GM23338 (cell line): Measurements from ENCODE around the gene UBL4A. TPM values are rescaled to one million over a fixed set of nuclear protein-coding genes. Genes with fewer than 3 reads are reported as not detected.

Source experiments
- ATAC-seq: fragments of 200-7000 bp; cut with Tn5 transposase; 3 replicates; pipeline ENCODE4 v1.9.1; 2020
- DNase-seq: peaks from one replicate; pipeline ENCODE4 v3.0.0-alpha.2; 2015; ENCODE audit warnings: low spot score
- H2AFZ ChIP-seq: fragments of 200-600 bp; sonication (generic); 2 replicates; pipeline ENCODE4 v1.8.0; 2016; ENCODE audit warnings: antibody characterized with exemption, mild to moderate bottlenecking, moderate library complexity
- H3F3A ChIP-seq: fragments of 200-600 bp; sonication (generic); replicated peaks from 2 replicates; pipeline ENCODE4 v1.8.0; 2017; ENCODE audit warnings: antibody characterized with exemption, mixed run types, low read depth
- H3K27ac ChIP-seq: fragments of 200-600 bp; sonication (generic); 2 replicates; pipeline ENCODE4 v1.6.1; 2016; ENCODE audit warnings: low read depth
- H3K27me3 ChIP-seq: fragments of 200-600 bp; sonication (generic); 2 replicates; pipeline ENCODE4 v1.8.0; 2016; ENCODE audit warnings: mild to moderate bottlenecking, mixed run types, moderate library complexity; ENCODE audit not compliant: insufficient read depth
- H3K36me3 ChIP-seq: fragments of 200-600 bp; sonication (generic); 2 replicates; pipeline ENCODE4 v1.8.0; 2016; ENCODE audit warnings: mild to moderate bottlenecking; ENCODE audit not compliant: insufficient read depth
- H3K4me1 ChIP-seq: fragments of 200-600 bp; sonication (generic); 2 replicates; pipeline ENCODE4 v1.8.0; 2016; ENCODE audit warnings: mild to moderate bottlenecking, moderate library complexity; ENCODE audit not compliant: insufficient read depth
- H3K4me2 ChIP-seq: fragments of 200-600 bp; sonication (generic); 2 replicates; pipeline ENCODE4 v1.7.1; 2017; ENCODE audit warnings: mixed run types
- H3K4me3 ChIP-seq: fragments of 200-600 bp; sonication (generic); 2 replicates; pipeline ENCODE4 v1.6.1; 2016; ENCODE audit warnings: mixed run types
- H3K79me2 ChIP-seq: fragments of 200-600 bp; sonication (generic); replicated peaks from 2 replicates; pipeline ENCODE4 v1.8.0; 2017; ENCODE audit warnings: mild to moderate bottlenecking; ENCODE audit not compliant: insufficient read depth
- H3K9me2 ChIP-seq: fragments of 200-600 bp; sonication (generic); 2 replicates; pipeline ENCODE4 v1.8.0; 2017; ENCODE audit not compliant: insufficient read depth
- H4K20me1 ChIP-seq: fragments of 200-600 bp; sonication (generic); replicated peaks from 2 replicates; pipeline ENCODE4 v1.8.0; 2017; ENCODE audit warnings: mild to moderate bottlenecking; ENCODE audit not compliant: insufficient read depth
- H3K27ac Mint-ChIP-seq: 2 replicates; pipeline ENCODE4 v1.8.0; 2020; ENCODE audit warnings: inconsistent platforms, mild to moderate bottlenecking, moderate library complexity, mixed read lengths
- H3K27me3 Mint-ChIP-seq: 3 replicates; pipeline ENCODE4 v1.8.0; 2022; ENCODE audit warnings: low read depth, mild to moderate bottlenecking, moderate library complexity, mixed read lengths, inconsistent platforms; ENCODE audit not compliant: insufficient read depth, poor library complexity
- H3K36me3 Mint-ChIP-seq: 3 replicates; pipeline ENCODE4 v1.8.0; 2021; ENCODE audit warnings: low read depth, mild to moderate bottlenecking, inconsistent platforms, moderate library complexity, mixed read lengths
- H3K4me1 Mint-ChIP-seq: 3 replicates; pipeline ENCODE4 v1.8.0; 2020; ENCODE audit warnings: mild to moderate bottlenecking, inconsistent platforms, mixed read lengths
- H3K4me3 Mint-ChIP-seq: 3 replicates; pipeline ENCODE4 v1.8.0; 2021; ENCODE audit warnings: moderate library complexity, mild to moderate bottlenecking, inconsistent platforms, mixed read lengths
- H3K9me3 Mint-ChIP-seq: 3 replicates; pipeline ENCODE4 v1.8.0; 2020; ENCODE audit warnings: moderate library complexity, mild to moderate bottlenecking, inconsistent platforms, mixed read lengths
- CREB1 ChIP-seq: fragments of 250-450 bp; sonication (Bioruptor Pico); IDR thresholded peaks from 2 replicates; pipeline ENCODE4 v1.5.0; 2020; ENCODE audit warnings: low read depth, mild to moderate bottlenecking, moderate library complexity
- JUNB ChIP-seq: IDR thresholded peaks from one replicate; pipeline ENCODE4 v1.6.1; 2016; ENCODE audit warnings: antibody characterized with exemption; ENCODE audit not compliant: unreplicated experiment
- NANOG ChIP-seq: IDR thresholded peaks from 2 replicates; pipeline ENCODE4 v1.6.1; 2016; ENCODE audit warnings: antibody characterized with exemption, borderline replicate concordance
- POLR2AphosphoS5 ChIP-seq: IDR thresholded peaks from 2 replicates; pipeline ENCODE4 v1.6.1; 2016; ENCODE audit warnings: antibody characterized with exemption, low read depth
- STAT1 ChIP-seq: IDR thresholded peaks from one replicate; pipeline ENCODE4 v1.6.1; 2016; ENCODE audit warnings: antibody characterized with exemption; ENCODE audit not compliant: unreplicated experiment
- ZNF114 ChIP-seq: fragments of 250-450 bp; sonication (Bioruptor Pico); IDR thresholded peaks from 2 replicates; pipeline ENCODE4 v1.5.0; 2020; ENCODE audit warnings: mild to moderate bottlenecking, moderate library complexity
- ZNF331 ChIP-seq: fragments of 250-450 bp; sonication (Bioruptor Pico); IDR thresholded peaks from 2 replicates; pipeline ENCODE4 v1.5.0; 2020; ENCODE audit warnings: low read depth, mild to moderate bottlenecking, moderate library complexity
- polyA plus RNA-seq: library from polyadenylated mRNA; unstranded; fragments of >200 nt; fragmentation: Nextera tagmentation; extraction: Ambion mirVana; gene quantifications from 2 replicates; pipeline ENCODE4 v1.2.1, GENCODE V29; 2016
- total RNA-seq: library from RNA; depleted of rRNA; stranded (reverse); fragments of >200 nt; shearing (Covaris generic); gene quantifications from 2 replicates; pipeline ENCODE4 v1.2.3, GENCODE V29; 2014
- TF ChIP-seq, protein P1 (sequence below): IDR thresholded peaks from 2 replicates; pipeline ENCODE4 v1.6.1; 2016; ENCODE audit warnings: antibody characterized with exemption
- TF ChIP-seq, protein P2 (sequence below): fragments of 250-450 bp; sonication (Bioruptor Pico); IDR thresholded peaks from 2 replicates; pipeline ENCODE4 v1.5.0; 2020; ENCODE audit warnings: mild to moderate bottlenecking, moderate library complexity
- TF ChIP-seq, protein P3 (sequence below), 2 experiments: fragments of 200-600 bp in 1 of 2; sonication (generic) in 1 of 2; conservative IDR thresholded peaks; 2 replicates each; pipeline versions ENCODE4 v1.5.1 to v1.6.1; 2016 to 2017; ENCODE audit warnings: antibody characterized with exemption in 2 of 2, low read depth in 2 of 2, mild to moderate bottlenecking in 2 of 2, moderate library complexity in 1 of 2

Gene UBL4A
- total and polyA plus RNA-seq, 2 experiments from 2014 or later: 15.6 to 43.7 TPM

- Histone ChIP-seq H3K79me2 (no peaks in the 10 kb centered on the region), H3K36me3 (no peaks in the 10 kb centered on the region), H4K20me1 (no peaks in the 10 kb centered on the region; the same call in 1 of the 2 replicates), H3K4me3 (no peak overlapping the region), H3K4me2 (no peak overlapping the region), H2AFZ (no peak overlapping the region), H3F3A (no peaks in the 10 kb centered on the region), H3K27me3 (no peaks in the 10 kb centered on the region), H3K4me1 (no peaks in the 10 kb centered on the region), H3K27ac (no peak overlapping the region), H3K9me2 (no peaks in the 10 kb centered on the region)
- Mint-ChIP-seq H3K27me3 (peaks cover 6% of the 10 kb centered on the region), H3K36me3 (peaks cover 10% of the 10 kb centered on the region), H3K4me3 (no peak overlapping the region), H3K9me3 (no peaks in the 10 kb centered on the region), H3K4me1 (no peaks in the 10 kb centered on the region), H3K27ac (no peak overlapping the region)
- no peak for TF ChIP-seq ZNF114 (CRISPR knock-in tag)
- no peak for TF ChIP-seq JUNB
- TF ChIP-seq, protein P1, sequence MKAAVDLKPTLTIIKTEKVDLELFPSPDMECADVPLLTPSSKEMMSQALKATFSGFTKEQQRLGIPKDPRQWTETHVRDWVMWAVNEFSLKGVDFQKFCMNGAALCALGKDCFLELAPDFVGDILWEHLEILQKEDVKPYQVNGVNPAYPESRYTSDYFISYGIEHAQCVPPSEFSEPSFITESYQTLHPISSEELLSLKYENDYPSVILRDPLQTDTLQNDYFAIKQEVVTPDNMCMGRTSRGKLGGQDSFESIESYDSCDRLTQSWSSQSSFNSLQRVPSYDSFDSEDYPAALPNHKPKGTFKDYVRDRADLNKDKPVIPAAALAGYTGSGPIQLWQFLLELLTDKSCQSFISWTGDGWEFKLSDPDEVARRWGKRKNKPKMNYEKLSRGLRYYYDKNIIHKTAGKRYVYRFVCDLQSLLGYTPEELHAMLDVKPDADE: no peak
- TF ChIP-seq STAT1: no peak
- no peak for TF ChIP-seq ZNF331 (CRISPR knock-in tag)
- no peak for TF ChIP-seq CREB1 (CRISPR knock-in tag)
- TF ChIP-seq, protein P2, sequence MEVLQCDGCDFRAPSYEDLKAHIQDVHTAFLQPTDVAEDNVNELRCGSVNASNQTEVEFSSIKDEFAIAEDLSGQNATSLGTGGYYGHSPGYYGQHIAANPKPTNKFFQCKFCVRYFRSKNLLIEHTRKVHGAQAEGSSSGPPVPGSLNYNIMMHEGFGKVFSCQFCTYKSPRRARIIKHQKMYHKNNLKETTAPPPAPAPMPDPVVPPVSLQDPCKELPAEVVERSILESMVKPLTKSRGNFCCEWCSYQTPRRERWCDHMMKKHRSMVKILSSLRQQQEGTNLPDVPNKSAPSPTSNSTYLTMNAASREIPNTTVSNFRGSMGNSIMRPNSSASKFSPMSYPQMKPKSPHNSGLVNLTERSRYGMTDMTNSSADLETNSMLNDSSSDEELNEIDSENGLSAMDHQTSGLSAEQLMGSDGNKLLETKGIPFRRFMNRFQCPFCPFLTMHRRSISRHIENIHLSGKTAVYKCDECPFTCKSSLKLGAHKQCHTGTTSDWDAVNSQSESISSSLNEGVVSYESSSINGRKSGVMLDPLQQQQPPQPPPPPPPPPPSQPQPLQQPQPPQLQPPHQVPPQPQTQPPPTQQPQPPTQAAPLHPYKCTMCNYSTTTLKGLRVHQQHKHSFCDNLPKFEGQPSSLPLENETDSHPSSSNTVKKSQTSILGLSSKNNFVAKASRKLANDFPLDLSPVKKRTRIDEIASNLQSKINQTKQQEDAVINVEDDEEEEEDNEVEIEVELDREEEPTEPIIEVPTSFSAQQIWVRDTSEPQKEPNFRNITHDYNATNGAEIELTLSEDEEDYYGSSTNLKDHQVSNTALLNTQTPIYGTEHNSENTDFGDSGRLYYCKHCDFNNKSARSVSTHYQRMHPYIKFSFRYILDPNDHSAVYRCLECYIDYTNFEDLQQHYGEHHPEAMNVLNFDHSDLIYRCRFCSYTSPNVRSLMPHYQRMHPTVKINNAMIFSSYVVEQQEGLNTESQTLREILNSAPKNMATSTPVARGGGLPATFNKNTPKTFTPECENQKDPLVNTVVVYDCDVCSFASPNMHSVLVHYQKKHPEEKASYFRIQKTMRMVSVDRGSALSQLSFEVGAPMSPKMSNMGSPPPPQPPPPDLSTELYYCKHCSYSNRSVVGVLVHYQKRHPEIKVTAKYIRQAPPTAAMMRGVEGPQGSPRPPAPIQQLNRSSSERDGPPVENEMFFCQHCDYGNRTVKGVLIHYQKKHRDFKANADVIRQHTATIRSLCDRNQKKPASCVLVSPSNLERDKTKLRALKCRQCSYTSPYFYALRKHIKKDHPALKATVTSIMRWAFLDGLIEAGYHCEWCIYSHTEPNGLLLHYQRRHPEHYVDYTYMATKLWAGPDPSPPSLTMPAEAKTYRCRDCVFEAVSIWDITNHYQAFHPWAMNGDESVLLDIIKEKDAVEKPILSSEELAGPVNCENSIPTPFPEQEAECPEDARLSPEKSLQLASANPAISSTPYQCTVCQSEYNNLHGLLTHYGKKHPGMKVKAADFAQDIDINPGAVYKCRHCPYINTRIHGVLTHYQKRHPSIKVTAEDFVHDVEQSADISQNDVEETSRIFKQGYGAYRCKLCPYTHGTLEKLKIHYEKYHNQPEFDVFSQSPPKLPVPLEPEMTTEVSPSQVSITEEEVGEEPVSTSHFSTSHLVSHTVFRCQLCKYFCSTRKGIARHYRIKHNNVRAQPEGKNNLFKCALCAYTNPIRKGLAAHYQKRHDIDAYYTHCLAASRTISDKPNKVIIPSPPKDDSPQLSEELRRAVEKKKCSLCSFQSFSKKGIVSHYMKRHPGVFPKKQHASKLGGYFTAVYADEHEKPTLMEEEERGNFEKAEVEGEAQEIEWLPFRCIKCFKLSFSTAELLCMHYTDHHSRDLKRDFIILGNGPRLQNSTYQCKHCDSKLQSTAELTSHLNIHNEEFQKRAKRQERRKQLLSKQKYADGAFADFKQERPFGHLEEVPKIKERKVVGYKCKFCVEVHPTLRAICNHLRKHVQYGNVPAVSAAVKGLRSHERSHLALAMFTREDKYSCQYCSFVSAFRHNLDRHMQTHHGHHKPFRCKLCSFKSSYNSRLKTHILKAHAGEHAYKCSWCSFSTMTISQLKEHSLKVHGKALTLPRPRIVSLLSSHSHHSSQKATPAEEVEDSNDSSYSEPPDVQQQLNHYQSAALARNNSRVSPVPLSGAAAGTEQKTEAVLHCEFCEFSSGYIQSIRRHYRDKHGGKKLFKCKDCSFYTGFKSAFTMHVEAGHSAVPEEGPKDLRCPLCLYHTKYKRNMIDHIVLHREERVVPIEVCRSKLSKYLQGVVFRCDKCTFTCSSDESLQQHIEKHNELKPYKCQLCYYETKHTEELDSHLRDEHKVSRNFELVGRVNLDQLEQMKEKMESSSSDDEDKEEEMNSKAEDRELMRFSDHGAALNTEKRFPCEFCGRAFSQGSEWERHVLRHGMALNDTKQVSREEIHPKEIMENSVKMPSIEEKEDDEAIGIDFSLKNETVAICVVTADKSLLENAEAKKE (CRISPR knock-in tag): no peak
- no peak for TF ChIP-seq POLR2AphosphoS5
- TF ChIP-seq, protein P3, sequence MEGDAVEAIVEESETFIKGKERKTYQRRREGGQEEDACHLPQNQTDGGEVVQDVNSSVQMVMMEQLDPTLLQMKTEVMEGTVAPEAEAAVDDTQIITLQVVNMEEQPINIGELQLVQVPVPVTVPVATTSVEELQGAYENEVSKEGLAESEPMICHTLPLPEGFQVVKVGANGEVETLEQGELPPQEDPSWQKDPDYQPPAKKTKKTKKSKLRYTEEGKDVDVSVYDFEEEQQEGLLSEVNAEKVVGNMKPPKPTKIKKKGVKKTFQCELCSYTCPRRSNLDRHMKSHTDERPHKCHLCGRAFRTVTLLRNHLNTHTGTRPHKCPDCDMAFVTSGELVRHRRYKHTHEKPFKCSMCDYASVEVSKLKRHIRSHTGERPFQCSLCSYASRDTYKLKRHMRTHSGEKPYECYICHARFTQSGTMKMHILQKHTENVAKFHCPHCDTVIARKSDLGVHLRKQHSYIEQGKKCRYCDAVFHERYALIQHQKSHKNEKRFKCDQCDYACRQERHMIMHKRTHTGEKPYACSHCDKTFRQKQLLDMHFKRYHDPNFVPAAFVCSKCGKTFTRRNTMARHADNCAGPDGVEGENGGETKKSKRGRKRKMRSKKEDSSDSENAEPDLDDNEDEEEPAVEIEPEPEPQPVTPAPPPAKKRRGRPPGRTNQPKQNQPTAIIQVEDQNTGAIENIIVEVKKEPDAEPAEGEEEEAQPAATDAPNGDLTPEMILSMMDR (conservative IDR thresholded peaks at IDR 0.05; ENCODE audit: low read depth in 2 of 2): no peak
- no peak for TF ChIP-seq NANOG
- no peak for ATAC-seq
- DNase-seq: no peak
Measured at GRCh38 chrX:154471839-154472684, 14.4 kb downstream of the UBL4A start.
